Natural killer cell (primary cell): Measurements from ENCODE around the gene ZNF684. TPM values are rescaled to one million over a fixed set of nuclear protein-coding genes. Genes with fewer than 3 reads are reported as not detected.
A peak's percentile ranks its signal among the peaks of the same experiment; 100 is the strongest.

ENCODE experiments used
- ATAC-seq, 3 donors: fragments of 150-1000 bp in 2 of 3; fragments of 200-7000 bp in 1 of 3; cut with Tn5 transposase; 1 replicate in 1 of 3; 2 replicates in 2 of 3; pipeline ENCODE4 v1.10.0; 2021; ENCODE audit warnings: mild to moderate bottlenecking in 2 of 3, moderate library complexity in 2 of 3
- DNase-seq, 2 donors: peaks; one replicate each; pipeline versions ENCODE4 v3.0.0 to v3.0.0-alpha.2; 2013 to 2021; ENCODE audit warnings: mixed read lengths in 1 of 2
- H3K27ac ChIP-seq: one replicate; pipeline ENCODE4 v1.5.1; 2013; ENCODE audit warnings: mild to moderate bottlenecking, low read length
- H3K27me3 ChIP-seq: one replicate; pipeline ENCODE4 v1.6.1; 2013; ENCODE audit warnings: low read length; ENCODE audit not compliant: control insufficient read depth, insufficient read depth
- H3K36me3 ChIP-seq: one replicate; pipeline ENCODE4 v1.6.1; 2013; ENCODE audit warnings: low read length; ENCODE audit not compliant: control insufficient read depth, insufficient read depth
- H3K4me1 ChIP-seq: one replicate; pipeline ENCODE4 v1.6.1; 2013; ENCODE audit warnings: low read length; ENCODE audit not compliant: control insufficient read depth, insufficient read depth
- H3K4me3 ChIP-seq: one replicate; pipeline ENCODE4 v1.5.1; 2013; ENCODE audit warnings: low read length
- H3K9me3 ChIP-seq: one replicate; pipeline ENCODE4 v1.6.1; 2013; ENCODE audit warnings: low read length; ENCODE audit not compliant: control insufficient read depth, insufficient read depth
- H3K27ac Mint-ChIP-seq, 2 donors: one replicate each; pipeline ENCODE4 v1.8.0; 2022; ENCODE audit warnings: mild to moderate bottlenecking in 2 of 2, mixed read lengths in 2 of 2, moderate library complexity in 1 of 2
- H3K27me3 Mint-ChIP-seq, 2 donors: one replicate each; pipeline ENCODE4 v1.8.0; 2022; ENCODE audit warnings: low read depth in 2 of 2, mixed read lengths in 2 of 2
- H3K36me3 Mint-ChIP-seq: one replicate; pipeline ENCODE4 v1.8.0; 2022; ENCODE audit warnings: mixed read lengths
- H3K4me1 Mint-ChIP-seq, 2 donors: one replicate each; pipeline ENCODE4 v1.8.0; 2022; ENCODE audit warnings: mixed read lengths in 2 of 2
- H3K4me3 Mint-ChIP-seq: one replicate; pipeline ENCODE4 v1.8.0; 2022; ENCODE audit warnings: mild to moderate bottlenecking, moderate library complexity, mixed read lengths
- H3K9me3 Mint-ChIP-seq, 2 donors: one replicate each; pipeline ENCODE4 v1.8.0; 2022; ENCODE audit warnings: mixed read lengths in 2 of 2
- CTCF ChIP-seq: fragments of 200-600 bp; IDR thresholded peaks from one replicate; pipeline ENCODE4 v1.8.0; 2022; ENCODE audit warnings: antibody characterized with exemption
- WGBS: methylation state at CpG from one replicate; pipeline ENCODE4 v1.1.7; 2013; ENCODE audit warnings: missing lambda C conversion rate; ENCODE audit not compliant: insufficient coverage; 5-methylcytosine and 5-hydroxymethylcytosine counted together
- intact Hi-C: fragments of 100-400 bp; cut with micrococcal nuclease; formaldehyde crosslinking; loops from one replicate; pipeline ENCODE4 v1.14.2; 2022
- total RNA-seq, 4 donors: library from RNA; stranded (reverse); fragments of 120-200 nt in 1 of 4; gene quantifications; one replicate each; pipeline versions ENCODE4 v1.2.3 to v1.2.4, GENCODE V29; 2013 to 2022

ZNF684 gene
- total RNA-seq, 3 donors from 2014 or later (not counting 1 experiment from before 2014, with no cell fraction given), result 5.5 to 9.7 (median 5.7) TPM

GRCh38 chr1:40592107-40592803, 60.8 kb downstream of the ZNF684 start:
- DNase-seq, result peak in 1 of 2 donors; percentile 48
- Histone ChIP-seq H3K36me3 (no peaks in the 10 kb centered on the region), H3K27me3 (no peaks in the 10 kb centered on the region), H3K4me1 (no peaks in the 10 kb centered on the region), H3K4me3 (no peak overlapping the region), H3K9me3 (no peaks in the 10 kb centered on the region), H3K27ac (no peak overlapping the region)
- H3K4me3 Mint-ChIP-seq, result no peak overlapping the region
- H3K4me1 Mint-ChIP-seq, result peaks cover 15 to 16% of the 10 kb centered on the region in 2 donors
- H3K27ac Mint-ChIP-seq, result no peak overlapping the region
- no peaks in the 10 kb centered on the region for H3K36me3 Mint-ChIP-seq
- TF ChIP-seq CTCF, result no peak
- H3K27me3 Mint-ChIP-seq, result peaks cover 7% of the 10 kb centered on the region in 2 donors
- H3K9me3 Mint-ChIP-seq, result no peaks in the 10 kb centered on the region
- ATAC-seq, result peak in 2 of 3 donors; percentile 44 to 53
- intact Hi-C loops, result no loop called here
- WGBS, result 38% methylated on average over 4 of the region's 6 CpGs

GRCh38 chr1:40593449-40594186, 62.2 kb downstream of the ZNF684 start:
- intact Hi-C loops, result no loop called here
- H3K4me3 Mint-ChIP-seq, result no peak overlapping the region
- Histone ChIP-seq H3K27me3 (no peaks in the 10 kb centered on the region), H3K36me3 (no peaks in the 10 kb centered on the region), H3K4me1 (no peaks in the 10 kb centered on the region), H3K27ac (no peak overlapping the region), H3K9me3 (no peaks in the 10 kb centered on the region), H3K4me3 (no peak overlapping the region)
- 20% methylated on average over 8 of the region's 8 CpGs for WGBS
- H3K9me3 Mint-ChIP-seq, result no peaks in the 10 kb centered on the region
- DNase-seq (no peak), ATAC-seq (no peak)
- TF ChIP-seq CTCF, result no peak
- H3K36me3 Mint-ChIP-seq, result no peaks in the 10 kb centered on the region
- H3K27ac Mint-ChIP-seq, result no peak overlapping the region
- peaks cover 0 to 3% of the 10 kb centered on the region in 2 donors for H3K27me3 Mint-ChIP-seq
- H3K4me1 Mint-ChIP-seq, result peaks cover 15 to 16% of the 10 kb centered on the region in 2 donors

- no peak for ATAC-seq
- H3K27me3 Mint-ChIP-seq, result peaks cover 0 to 3% of the 10 kb centered on the region in 2 donors
- no peak overlapping the region for H3K27ac Mint-ChIP-seq
- peaks cover 15 to 16% of the 10 kb centered on the region in 2 donors for H3K4me1 Mint-ChIP-seq
- no peaks in the 10 kb centered on the region for H3K9me3 ChIP-seq
- no peaks in the 10 kb centered on the region for H3K36me3 Mint-ChIP-seq
- no peaks in the 10 kb centered on the region for H3K27me3 ChIP-seq
- no peaks in the 10 kb centered on the region for H3K36me3 ChIP-seq
- no peak overlapping the region for H3K27ac ChIP-seq
- 41% methylated on average over 3 of the region's 3 CpGs for WGBS
- H3K9me3 Mint-ChIP-seq, result no peaks in the 10 kb centered on the region
- no peak overlapping the region for H3K4me3 ChIP-seq
- no peaks in the 10 kb centered on the region for H3K4me1 ChIP-seq
- no peak for DNase-seq
- intact Hi-C loops, result no loop called here
- no peak for TF ChIP-seq CTCF
- no peak overlapping the region for H3K4me3 Mint-ChIP-seq
Measured at GRCh38 chr1:40594187-40594531, 62.7 kb downstream of the ZNF684 start.
